Stimulated activated naive CD4-positive, alpha-beta T cell (primary cell): Measurements from ENCODE around the gene MTM1.
A peak's percentile ranks its signal among the peaks of the same experiment; 100 is the strongest.

ENCODE experiments used
- DNase-seq, 6 experiments: peaks; one replicate each; lab custom pipeline; 2025; lab: John Stamatoyannopoulos, UW

Gene MTM1

DNA sequence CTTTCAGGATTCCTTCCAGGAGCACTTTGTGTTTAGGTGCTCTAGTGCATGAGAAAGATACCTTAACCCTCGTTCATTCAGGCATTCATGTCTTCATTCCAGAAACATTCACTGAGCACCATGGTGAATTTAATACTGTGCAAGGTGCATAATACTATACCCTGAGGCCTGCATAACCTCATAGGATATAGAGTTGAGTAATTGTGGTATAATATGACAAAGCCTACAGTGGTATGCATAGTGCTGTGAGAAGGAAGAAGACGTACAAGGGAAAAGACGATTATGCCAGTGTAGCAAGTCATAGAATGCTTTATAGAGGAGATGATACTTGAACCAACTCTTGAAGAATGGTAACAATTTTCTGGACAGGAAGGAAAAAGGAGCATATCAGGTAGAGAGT, 34.3 kb downstream of the MTM1 start:
- DNase-seq = no peak

DNA sequence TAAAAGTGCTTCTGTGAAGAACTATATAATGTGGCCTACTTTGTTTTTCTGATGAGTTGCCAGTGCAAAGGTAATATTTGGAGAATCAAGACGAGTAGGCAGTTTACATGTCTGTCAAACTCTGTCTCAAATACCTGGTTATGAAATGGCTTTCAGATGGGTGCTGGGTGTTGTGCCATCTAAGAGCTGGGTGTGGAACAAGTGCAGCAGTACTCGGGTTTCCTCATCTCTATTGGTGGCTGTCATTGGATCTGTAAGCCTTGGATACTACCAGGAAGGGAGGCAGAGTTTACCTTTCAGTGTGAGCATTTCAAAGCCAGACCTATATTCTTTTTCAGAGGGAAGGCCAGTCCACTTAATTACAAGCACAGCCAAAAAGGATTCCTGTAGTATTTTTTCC, 37.2 kb downstream of the MTM1 start:
- no peak for DNase-seq

DNA sequence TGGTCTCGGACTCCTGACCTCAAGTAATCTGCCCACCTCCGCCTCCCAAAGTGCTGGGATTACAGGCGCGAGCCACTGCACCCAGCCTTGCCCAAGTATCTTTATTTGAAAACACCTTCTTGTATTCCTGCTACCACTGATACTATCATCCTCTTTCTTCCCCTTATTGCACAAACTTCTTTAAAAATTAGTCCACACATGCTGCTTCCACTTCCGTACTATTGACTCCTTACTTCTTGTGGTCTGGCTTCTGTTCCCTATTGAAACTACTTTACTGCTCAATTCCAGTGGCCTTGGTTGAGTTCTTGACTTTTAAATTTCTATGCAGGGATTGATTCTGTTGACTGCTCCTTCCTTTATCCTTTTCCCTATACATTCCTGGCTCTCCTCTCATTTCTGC, 38.8 kb downstream of the MTM1 start:
- DNase-seq = no peak

DNA sequence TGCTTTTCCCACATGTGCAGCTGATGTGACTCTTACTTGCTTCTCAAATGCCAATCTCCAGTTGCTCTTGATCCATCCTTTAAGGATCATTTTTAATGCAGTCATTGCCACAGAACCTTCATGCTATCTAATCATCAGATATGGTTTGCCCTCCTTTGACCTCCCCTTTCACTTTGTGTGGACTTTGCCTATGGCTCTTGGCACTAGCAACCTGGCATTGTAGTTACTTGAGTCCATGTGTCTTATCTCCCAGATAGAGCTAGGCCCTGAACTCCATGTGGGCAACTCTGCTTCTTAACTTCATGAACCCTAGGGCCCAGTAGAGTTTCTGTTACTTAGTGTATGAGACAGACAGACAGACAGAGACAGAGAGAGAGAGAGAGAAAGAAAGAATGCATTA, 41.6 kb downstream of the MTM1 start:
- DNase-seq = no peak

DNA sequence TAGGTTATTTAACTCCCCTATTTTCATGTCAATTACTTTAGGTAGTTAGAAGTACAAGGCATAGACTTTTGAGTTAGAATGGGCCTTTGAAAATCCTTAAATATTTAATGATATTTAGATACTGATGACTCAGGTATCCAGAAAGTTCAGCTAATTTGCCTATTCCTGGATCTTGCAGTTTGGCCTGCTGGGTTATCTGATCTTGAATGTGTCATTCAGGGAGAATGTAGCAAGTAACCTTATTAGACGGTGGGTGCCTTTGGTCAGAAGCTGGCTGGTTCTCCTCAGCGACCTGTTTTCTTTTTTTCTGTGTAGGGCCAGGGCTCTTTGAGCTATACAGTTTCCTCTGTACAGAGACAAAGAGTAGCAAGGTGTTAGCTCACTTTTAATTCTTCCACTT, 42.0 kb downstream of the MTM1 start:
- no peak for DNase-seq

DNA sequence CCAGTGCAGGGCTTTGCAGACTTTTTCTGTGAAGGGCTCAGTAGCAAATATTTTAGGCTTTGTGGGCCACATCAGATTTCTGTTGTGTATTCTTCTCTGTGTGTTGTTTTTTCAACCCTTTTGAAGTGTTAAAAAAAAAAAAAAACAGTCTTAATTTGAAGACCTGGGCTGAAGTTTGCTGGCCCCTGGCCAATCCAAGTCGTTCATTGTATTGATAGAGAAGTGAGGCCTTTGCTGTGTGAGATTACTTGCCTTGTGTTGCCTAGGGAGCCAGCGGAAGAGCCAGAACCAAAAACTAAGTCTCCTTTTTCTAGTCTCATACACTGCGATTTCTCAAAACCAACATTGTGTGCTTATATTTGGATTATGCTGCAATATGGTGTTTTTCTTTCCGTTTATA, 46.9 kb downstream of the MTM1 start:
- DNase-seq = no peak

DNA sequence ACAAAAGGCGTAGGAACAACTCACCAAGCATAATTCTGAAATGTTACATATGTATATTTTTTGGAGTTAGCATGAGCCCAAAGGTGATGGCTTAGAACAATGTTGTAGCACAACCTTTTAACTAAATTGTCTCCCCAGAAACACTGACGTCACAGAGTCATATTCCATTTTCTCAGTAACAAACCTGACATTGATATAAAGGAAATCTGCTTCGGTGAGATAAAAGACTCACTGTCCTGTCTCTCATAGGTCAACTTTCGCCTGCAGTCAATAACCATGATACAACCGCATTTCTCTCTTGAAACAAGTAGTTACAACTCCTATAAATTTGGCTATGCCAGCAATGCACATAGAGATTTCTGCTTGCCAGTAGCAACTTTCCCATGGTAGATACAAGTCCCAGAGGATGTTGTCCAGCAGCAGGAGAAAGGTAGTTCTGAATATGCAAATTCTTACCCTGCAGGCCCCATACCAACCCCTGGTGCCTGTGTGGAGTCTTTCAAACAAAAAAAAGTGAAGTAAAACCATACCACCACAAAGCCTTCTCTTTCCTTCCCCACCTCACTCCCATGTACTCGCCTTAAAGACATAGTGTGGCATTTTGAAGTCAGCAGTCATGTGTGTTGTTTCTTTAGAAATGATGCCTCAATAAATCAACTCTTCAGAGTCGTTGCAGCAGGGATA, 47.9 kb downstream of the MTM1 start:
- DNase-seq = no peak

DNA sequence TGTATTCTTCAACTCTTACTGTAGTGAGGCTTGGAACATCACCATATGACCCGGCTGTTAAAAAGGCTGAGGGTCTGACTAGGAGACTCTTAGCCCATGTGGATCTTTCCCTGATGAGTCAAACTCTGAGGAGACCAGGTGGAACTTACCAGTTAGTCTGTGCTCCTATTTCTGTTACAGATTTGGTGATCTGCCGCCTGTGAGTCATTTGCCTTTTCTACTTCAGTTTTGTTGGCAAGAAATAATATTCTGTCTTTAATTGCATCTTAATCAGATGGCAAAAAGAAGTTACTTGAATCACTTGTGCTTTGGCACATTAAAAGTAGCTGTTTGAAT, 48.4 kb downstream of the MTM1 start:
- no peak for DNase-seq

DNA sequence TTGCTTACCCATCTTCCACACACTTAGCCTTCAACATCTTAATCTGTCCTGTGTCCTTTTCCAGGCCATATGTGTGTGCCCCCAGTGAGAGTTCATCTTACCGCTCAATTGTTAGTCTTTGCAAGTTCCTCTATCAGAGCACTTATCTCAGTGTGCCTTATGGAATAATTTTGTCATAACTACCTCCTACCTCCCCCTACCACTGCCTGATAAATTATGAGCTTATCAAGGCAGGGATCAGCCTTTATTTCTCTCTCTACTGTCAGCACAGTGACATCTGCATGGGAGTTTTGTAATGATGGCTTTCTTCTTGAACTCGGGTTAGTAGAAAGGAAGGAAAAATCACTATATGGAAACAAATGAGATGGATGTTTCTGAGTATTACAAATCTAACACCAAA, 53.2 kb downstream of the MTM1 start:
- no peak for DNase-seq

DNA sequence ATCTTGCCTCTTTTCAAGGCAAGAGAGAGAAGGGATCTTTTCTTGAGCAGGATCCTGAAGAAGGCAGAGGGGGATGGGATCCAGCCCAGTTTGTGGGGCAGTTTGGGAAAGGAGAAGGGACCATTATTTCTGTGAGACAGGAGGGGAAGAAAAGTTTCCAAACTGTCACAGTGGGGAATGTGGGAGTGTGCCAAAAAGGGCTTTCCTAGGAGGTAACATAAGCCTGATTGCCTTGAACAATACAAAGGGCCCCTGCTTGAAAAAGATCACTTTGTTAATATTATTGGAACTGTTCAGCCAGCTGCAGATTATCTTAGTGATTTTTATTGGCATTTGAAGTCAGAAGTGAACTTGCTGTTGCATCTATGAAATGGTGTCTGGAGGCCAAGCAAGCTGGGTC, 55.2 kb downstream of the MTM1 start:
- no peak for DNase-seq

DNA sequence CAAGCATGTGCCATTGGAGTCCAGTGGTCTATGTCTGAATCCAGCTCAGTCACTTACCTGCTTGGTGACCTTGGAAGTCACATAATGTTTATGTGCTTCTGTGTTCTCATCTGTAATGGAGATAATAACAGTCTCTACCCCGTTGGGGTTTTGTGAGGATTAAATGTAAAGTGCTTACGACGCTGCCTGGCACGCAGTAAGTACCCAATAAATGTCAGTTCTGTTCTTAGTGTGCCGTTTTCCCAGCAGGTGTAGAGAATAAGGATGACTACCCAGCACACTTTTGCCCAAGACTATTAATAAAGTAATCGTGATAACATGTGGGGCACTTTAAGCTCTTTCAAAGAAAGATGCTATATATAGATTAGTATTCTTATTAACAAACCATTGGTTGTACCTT, 56.7 kb downstream of the MTM1 start:
- no peak for DNase-seq

DNA sequence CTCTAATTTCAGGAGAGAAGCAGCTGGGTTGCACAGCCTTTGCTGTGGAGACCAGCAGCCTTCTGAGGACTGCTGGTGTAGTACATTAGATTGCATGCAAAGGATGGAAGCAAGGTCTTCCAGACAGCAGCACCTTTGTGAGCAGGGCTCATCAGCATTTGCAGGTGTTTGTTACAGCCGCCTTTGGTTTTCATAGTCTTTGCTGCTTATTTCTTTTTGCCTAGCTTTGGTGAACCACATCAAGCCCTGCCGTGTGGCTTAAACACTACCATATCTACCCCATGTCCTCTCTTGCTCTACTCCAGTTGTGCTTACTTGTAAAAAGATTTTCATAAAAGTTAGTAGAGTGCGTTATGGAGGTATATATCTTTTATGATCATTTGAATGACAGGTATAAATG, 57.5 kb downstream of the MTM1 start:
- peak in 1 of 6 experiments; percentile 3 for DNase-seq

DNA sequence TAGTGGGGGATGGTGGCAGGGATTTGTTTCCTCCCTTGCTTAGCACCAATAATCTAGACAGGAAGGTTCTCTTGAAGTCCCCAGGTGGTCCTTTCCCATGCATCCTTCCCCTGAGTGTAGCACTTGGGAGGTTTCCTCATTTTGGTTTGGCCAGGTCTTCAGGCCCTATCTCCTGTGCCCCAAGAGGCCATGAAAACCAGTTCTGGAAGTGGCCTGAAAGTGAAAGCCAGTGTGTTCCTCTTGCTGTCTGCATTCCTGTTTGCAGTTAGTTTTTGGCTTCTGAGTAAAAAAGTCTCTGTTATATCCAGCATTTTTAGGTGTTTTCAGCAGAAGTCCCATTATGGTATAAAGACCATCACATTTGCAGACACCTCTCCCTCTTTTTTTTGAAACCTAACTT, 59.5 kb downstream of the MTM1 start:
- DNase-seq = no peak

DNA sequence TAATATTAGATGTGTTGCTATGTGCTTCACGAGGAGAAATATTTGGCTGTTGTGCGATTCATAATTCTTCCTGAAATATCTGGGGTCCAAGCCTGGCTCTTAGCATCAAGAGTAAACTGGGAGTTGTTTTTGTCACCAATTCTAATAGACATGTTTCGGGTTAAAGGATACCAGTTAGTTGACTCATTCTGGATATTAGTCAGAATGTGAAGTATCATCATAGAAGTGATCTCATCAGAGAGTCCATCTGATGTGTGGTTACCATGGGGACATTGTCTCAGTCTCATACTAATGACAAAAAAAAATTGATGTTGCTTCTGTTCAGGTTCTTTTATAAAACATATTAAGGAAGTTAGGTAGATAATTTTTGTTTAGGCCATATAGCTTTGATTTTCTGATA, 67.5 kb downstream of the MTM1 start:
- DNase-seq = no peak

DNA sequence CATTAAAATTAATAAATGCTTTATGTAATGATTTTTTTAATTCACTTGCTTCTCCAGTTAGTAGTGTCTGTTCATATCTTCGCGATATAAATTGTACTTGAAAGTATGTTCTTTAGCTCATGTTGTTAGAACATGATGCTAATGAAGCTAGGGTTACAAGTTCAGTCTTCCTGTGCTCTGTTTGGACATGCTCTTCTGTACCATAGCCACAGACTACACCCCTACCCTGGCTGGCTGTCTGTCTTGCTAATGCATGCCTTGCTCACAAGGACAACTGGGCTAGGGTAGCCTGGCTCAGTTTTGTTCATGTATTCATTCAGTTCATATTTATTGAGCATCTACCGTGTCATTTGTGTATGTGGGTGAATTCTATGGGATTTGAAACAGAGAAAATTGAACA, 74.0 kb downstream of the MTM1 start:
- DNase-seq = no peak

DNA sequence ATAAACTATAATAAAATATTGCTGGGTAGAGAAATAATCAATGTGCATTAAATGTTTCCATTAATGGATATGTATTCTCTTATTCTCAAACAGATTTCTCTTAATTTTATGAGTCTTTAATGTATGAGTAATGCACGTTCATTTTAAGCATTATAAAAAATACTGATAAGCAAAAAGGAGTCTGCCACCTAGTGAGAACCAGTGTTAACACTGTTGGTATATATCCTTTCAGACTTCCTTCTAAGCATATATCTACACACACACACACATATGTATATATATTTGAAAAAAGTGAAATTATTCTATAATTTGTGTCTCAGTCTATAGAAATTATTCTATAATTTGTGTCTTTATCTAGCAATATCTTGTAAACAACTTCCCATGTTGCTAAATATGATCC, 74.8 kb downstream of the MTM1 start:
- DNase-seq = no peak

DNA sequence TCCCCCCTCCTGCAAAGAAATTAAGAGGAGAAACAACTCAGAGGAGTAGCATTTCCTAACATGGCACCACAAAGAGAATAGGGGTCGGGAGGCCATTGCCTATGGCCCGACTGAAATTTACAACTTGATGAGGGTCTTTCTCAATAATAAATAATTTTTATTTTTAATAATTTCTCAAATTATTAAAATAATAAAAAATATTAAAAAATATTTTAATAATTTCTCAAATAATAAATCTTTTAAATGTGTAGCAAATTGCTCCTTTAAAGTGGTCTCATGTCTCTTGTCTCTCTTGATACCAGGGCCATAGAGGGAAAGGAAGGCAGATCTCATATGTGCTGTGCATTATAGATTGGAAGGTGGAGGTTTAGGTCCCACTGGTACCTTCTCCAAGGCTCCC, 75.5 kb downstream of the MTM1 start:
- no peak for DNase-seq

DNA sequence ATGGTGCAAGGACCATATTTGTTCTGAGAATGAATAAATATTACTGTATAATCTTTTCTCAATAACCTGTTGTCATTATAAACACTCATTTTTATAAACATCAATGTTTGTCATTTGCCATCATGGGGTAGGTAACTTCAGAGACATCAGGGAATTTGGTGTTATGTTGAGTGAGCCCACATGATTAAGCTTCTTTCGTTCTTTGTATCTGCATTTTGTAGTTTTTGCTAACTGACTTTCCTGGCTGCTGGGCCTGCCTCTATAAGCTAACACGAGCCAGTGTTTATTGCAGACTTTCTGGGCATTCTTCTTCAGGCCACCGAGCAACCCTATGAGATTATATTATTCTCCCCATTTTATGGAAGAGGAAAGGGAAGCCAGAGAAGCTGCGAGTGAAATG, 76.0 kb downstream of the MTM1 start:
- DNase-seq = no peak

DNA sequence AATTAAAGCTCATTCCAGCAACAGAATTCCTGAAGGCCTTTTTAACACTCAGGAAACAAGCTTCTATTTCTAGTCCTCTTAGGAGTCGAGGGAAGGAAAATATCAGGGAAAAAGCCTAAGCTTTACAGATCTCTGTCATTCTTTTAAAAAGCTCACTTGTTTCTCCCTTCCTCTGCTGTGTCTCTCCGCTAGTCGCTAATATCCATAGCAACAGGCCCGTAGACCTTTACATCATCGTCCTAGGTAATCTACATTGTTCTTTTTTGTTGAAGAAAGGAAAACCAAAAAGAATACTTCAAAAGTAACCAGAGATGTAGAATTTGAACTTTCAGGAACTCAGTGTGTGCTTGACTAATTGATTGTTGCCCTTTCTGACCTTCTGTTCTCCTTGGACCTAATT, 78.9 kb downstream of the MTM1 start:
- no peak for DNase-seq

DNA sequence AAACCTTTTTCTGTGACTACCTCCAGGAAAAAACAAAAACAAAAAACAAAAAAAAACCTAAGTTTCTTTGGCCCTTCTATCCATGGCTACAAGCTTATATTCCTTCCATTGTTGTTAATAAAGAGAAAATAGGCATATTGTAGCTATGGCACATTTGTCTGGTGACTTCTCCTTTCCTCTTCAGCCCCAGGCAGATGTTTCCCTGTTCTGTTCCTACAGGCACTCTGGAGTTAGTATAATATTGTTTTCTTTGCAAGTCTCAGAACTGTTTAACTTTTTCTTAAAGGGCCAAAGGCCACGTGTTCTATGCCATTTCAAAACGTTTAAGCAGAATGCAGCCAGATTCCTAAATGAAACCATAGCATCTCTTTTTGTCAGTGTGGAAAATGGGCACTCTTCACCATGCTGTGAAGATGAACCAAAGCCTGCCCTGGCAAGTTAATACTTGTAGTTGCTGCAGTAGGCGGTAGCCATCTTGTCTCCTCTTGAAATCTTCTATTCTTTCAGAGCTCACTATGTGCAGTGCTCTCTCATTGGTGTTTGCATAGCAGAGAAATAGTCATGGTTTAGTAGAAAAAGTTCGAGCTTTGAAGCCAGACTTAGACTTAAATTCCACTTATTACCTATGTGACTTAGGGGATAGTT, 80.0 kb downstream of the MTM1 start:
- no peak for DNase-seq

DNA sequence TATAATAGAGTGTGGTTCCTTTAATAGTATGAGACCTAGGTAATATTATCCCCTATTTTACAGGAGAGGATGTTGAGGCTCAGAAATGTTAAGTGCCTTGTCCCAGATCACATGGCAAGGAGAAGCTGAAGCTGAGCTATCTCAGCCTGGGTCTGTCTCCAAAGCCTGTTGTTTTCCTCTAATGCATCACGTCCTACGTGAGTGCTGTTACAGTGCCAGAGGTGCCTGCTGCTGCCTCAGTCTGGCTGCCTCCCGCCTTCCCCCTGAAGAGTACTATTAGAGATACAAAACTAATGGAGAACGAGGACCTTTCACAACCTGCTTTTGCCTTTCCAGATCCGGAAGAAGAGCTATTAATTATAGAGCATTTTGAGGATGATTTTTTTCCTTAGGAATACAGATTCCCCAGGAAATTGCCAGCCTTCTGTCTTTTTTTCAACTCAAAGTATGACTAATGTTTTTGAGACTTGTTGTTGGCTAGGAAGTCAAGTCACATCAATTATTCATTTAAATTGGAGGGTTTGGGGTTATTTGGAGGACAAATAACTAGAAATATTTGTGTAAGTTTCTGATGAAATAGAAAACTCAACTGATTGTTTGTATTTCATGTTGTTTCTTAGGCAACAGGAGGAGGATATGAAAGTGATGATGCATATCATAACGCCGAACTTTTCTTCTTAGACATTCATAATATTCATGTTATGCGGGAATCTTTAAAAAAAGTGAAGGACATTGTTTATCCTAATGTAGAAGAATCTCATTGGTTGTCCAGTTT, 80.9 kb downstream of the MTM1 start:
- no peak for DNase-seq

DNA sequence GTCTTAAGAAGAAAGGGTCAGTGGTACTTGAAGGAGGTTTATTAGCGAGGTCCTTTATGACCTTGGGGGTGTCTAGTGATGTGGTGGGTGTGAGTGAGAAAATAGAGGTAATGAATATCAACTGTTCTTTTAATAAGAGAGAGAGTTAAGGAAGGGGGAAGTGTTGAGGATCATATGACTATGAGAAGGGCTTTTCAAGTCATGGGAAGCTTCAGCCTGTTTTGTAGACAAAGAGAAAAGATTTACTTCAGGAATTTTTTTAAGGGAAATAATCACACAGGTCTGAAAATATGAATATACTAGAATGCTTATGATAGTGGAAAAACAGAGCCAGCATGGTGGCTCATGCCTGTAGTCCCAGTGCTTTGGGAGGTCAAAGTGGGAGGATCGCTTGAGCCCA, 83.5 kb downstream of the MTM1 start:
- no peak for DNase-seq

DNA sequence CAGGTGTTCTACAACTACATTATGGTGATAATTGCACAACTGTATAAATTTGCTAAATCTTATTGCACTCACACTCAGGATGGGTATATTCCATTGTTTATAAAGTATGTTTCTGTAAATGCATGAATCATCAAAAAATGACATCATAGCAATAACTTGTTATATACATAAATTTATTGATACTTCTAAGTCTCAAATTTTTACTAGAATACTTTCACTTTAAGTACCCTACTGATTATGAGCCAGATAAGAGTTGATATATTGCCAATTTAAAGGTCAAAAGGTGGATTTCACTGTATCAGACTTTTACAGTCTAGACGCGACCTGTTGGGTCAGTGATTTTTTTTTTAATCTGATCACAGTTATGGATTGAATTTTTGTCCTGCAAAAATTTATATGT, 87.4 kb downstream of the MTM1 start:
- no peak for DNase-seq

DNA sequence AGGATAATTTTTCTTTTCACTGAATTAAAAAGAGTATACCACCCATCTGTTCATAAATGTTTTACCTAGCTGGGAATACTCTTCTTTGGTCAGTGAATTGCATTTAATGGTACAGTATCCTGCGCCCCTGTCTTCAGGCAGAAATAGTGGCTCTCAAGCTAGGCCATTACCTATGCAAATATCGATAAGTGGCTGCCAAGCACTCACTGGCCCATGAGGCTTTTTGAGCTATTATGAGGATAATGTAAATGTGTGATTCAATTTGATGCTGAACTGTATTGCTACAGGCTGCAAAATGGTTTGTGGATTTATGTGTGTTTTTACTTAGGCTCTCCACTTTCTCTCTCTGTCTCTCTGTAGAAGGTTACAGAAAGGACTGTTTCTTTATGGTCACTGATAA, 94.7 kb downstream of the MTM1 start:
- no peak for DNase-seq
